Brain microvascular endothelial cell (primary cell): ENCODE results near the gene BEST1.
"Not testable (repeated sequence)": the region's sequence is repeated elsewhere in the genome, so short reads cannot be mapped to it uniquely, and the experiment has no call there.

ENCODE experiments used
- DNase-seq: peaks from one replicate; pipeline ENCODE4 v3.0.0-alpha.2; 2020
- H3K27ac ChIP-seq: fragments of 250-450 bp; sonication (Bioruptor Pico); 2 replicates; pipeline ENCODE4 v1.5.1; 2020; ENCODE audit warnings: mild to moderate bottlenecking, moderate library complexity
- H3K27me3 ChIP-seq: fragments of 250-450 bp; sonication (Bioruptor Pico); replicated peaks from 2 replicates; pipeline ENCODE4 v1.5.1; 2020; ENCODE audit warnings: mild to moderate bottlenecking
- H3K36me3 ChIP-seq: fragments of 250-450 bp; sonication (Bioruptor Pico); replicated peaks from 2 replicates; pipeline ENCODE4 v1.5.1; 2020; ENCODE audit warnings: mild to moderate bottlenecking
- H3K4me3 ChIP-seq: 2 replicates; pipeline ENCODE4 v1.5.1; 2011; ENCODE audit warnings: low read depth, mild to moderate bottlenecking, control low read depth, low read length, moderate library complexity
- in situ Hi-C: cut with HindIII; loops from 2 replicates; pipeline ENCODE4 v1.10.0; 2017; ENCODE audit warnings: low sequenced_read_pairs, low pct_ligation_motif_present
- TF ChIP-seq, protein P1 (sequence below): IDR thresholded peaks from 2 replicates; pipeline ENCODE4 v1.5.1; 2011; ENCODE audit warnings: low read depth, mild to moderate bottlenecking, moderate library complexity, low read length, control low read depth, inconsistent platforms; ENCODE audit errors: missing control alignments

BEST1 gene

DNA sequence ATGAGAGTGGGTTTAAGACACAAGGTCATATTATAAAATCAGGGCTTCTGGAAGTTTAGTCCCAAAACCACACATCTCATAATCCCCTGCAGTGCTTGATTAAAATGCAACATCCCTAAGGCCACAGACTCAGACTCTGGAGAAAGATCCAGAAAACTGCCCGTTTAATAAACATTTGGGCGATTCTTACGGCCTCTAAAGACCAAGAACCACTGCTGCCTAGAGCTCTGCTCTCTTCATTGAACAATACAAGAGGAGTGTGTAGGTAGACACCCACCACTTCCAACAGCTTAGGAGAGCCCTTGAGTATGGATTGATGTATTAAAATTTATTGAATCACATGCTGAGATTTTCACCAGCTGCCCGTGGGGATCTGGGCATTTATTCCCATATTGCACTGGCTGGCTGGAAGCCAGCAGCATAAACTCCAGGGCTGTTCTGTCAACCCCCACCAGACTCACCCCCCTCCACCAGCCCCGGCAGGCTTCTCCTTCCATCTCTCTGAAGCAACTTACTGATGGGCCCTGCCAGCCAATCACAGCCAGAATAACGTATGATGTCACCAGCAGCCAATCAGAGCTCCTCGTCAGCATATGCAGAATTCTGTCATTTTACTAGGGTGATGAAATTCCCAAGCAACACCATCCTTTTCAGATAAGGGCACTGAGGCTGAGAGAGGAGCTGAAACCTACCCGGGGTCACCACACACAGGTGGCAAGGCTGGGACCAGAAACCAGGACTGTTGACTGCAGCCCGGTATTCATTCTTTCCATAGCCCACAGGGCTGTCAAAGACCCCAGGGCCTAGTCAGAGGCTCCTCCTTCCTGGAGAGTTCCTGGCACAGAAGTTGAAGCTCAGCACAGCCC is 749 bp upstream of the BEST1 start:
- H3K27ac ChIP-seq, result peak overlapping the region; percentile 24
- DNase-seq, result peak; percentile 94

DNA sequence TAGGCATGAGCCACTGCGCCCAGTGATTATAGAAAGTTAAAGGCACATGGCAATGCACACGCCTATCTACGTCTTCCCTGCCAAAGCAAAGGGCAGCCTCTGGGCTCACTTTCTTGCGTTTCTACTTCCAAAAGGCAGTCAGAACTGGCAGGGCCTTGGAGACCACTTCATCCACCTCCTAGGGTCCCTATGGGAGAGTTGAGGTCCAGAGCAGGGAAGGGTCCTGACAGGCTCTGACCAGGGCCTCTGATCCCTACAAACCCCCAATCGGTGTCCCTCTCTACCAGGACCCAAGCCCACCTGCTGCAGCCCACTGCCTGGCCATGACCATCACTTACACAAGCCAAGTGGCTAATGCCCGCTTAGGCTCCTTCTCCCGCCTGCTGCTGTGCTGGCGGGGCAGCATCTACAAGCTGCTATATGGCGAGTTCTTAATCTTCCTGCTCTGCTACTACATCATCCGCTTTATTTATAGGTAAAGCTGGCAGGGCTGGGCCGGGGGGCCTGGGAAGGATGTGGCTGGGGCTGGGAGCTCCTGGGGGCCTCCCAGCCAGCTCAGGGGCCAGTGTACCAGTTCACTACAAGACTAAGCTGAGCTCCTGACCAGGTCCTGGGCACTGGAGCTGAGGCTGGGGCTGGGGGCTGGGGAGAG is 1.5 kb downstream of the BEST1 start:
- Histone ChIP-seq H3K27me3 (no peaks in the 10 kb centered on the region), H3K27ac (no peak overlapping the region), H3K36me3 (no peaks in the 10 kb centered on the region), H3K4me3 (no peak overlapping the region)
- TF ChIP-seq, protein P1, sequence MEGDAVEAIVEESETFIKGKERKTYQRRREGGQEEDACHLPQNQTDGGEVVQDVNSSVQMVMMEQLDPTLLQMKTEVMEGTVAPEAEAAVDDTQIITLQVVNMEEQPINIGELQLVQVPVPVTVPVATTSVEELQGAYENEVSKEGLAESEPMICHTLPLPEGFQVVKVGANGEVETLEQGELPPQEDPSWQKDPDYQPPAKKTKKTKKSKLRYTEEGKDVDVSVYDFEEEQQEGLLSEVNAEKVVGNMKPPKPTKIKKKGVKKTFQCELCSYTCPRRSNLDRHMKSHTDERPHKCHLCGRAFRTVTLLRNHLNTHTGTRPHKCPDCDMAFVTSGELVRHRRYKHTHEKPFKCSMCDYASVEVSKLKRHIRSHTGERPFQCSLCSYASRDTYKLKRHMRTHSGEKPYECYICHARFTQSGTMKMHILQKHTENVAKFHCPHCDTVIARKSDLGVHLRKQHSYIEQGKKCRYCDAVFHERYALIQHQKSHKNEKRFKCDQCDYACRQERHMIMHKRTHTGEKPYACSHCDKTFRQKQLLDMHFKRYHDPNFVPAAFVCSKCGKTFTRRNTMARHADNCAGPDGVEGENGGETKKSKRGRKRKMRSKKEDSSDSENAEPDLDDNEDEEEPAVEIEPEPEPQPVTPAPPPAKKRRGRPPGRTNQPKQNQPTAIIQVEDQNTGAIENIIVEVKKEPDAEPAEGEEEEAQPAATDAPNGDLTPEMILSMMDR, result no peak
- in situ Hi-C loops, result no loop called here
- no peak for DNase-seq

More for the DNA sequence above, 749 bp upstream of the BEST1 start:
- Histone ChIP-seq H3K36me3 (no peaks in the 10 kb centered on the region), H3K4me3 (no peak overlapping the region), H3K27me3 (no peaks in the 10 kb centered on the region)
- in situ Hi-C loops, result no loop called here
- TF ChIP-seq, protein P1, result no peak

DNA sequence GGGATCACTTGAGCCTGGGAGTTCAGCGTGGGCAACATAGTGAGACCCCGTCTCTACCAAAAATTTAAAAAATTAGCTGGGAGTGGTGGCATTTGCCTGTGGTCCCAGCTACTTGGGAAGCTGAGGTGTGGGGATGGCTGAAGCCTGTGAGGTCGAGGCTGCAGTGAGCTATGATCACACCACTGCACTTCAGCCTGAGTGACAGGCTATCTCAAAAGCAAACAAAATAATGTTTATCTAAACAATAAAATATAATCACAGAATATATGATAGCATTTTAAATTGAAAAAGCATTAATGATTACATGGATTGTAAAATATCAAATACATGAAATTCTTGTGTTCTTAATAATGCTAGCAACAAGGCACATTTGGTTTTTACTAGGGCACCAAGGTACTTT is 2.7 kb downstream of the BEST1 start:
- DNase-seq, result no peak
- TF ChIP-seq, protein P1, result no peak
- no peak overlapping the region for H3K4me3 ChIP-seq
- H3K27ac ChIP-seq, result no peak overlapping the region
- in situ Hi-C loops, result no loop called here
- no peaks in the 10 kb centered on the region for H3K36me3 ChIP-seq
- H3K27me3 ChIP-seq, result no peaks in the 10 kb centered on the region

DNA sequence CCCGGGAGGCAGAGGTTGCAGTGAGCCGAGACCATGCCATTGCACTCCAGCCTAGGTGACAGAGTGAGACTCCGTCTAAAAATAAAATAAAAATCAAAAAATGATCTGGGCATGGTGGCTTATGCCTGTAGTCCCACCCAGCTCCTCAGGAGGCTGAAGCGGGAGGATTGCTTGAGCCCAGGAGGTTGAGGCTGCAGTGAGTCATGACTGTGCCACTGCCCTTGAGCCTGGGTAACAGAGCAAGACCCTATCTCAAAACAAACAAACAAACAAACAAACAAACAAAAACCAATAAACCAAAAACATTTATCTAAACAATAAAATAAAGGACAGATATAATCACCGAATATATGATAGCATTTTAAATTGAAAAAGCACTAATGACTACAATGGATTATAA is 3.5 kb downstream of the BEST1 start:
- H3K27ac ChIP-seq, in situ Hi-C loops, H3K27me3 ChIP-seq: not testable (repeated sequence)

DNA sequence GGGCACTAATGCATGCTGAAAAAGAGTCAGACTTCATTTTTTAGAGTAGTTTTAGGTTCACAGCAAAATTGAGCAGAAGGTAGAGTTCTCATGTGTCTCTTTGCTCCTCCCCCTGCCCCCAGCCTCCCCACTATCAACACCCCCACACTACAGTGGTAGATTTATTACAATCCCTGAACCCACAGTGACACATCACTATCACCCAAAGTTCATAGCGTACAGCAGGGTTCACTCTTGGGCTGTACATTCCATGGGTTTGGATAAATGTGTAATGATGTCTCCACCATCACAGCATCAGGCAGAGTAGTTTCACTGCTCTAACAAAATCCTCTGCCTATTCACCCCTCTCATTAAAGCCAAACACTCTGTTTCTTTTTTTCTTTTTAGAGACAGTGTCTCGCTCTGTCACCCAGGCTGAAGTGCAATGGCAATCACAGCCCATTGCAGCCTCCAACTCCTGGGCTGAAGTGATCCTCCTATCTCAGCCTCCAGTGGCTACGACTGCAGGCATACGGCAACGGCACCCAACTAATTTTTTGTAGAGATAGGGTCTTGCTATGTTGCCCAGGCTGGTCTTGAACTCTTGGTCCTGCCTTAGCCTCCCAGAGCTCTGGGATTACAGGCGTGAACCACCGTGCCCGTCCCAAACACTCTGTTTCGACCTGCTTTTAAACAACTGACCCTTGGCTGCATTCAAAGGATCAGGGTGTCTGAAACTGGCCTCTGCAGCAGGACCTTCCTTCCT is 4.1 kb downstream of the BEST1 start:
- Histone ChIP-seq H3K4me3 (no peak overlapping the region), H3K27ac (no peak overlapping the region)
- DNase-seq, result no peak

More for the DNA sequence above, 3.5 kb downstream of the BEST1 start:
- not testable (repeated sequence) for H3K4me3 ChIP-seq, DNase-seq, H3K36me3 ChIP-seq

More for the DNA sequence above, 4.1 kb downstream of the BEST1 start:
- Histone ChIP-seq H3K36me3 (no peaks in the 10 kb centered on the region), H3K27me3 (no peaks in the 10 kb centered on the region)
- TF ChIP-seq, protein P1, result no peak
- in situ Hi-C loops, result no loop called here
